Measurements from ENCODE around the gene TXNRD3.

- TF ChIP-seq RFX5 (IDR thresholded peaks at IDR 0.05; ENCODE audit: low read depth, low read length) = no peak
- no peak for TF ChIP-seq CTCF (conservative IDR thresholded peaks at IDR 0.05; ENCODE audit: low read depth, low read length)
- TF ChIP-seq CHD1 (IDR thresholded peaks at IDR 0.05; ENCODE audit: low read depth, low read length) = no peak
- no peak for TF ChIP-seq CEBPB (IDR thresholded peaks at IDR 0.05; ENCODE audit: low read depth, low read length)
- TF ChIP-seq MAZ (IDR thresholded peaks at IDR 0.05; ENCODE audit: borderline replicate concordance, low read depth, low read length) = no peak
- no peak for TF ChIP-seq MAFK (IDR thresholded peaks at IDR 0.05; ENCODE audit: low read depth, low read length)
- TF ChIP-seq FOS (IDR thresholded peaks at IDR 0.05; ENCODE audit: low read depth, low read length) = no peak
- no peak for TF ChIP-seq POLR2A (IDR thresholded peaks at IDR 0.05; ENCODE audit: low read depth, low read length)
- no peak for TF ChIP-seq RAD21 (IDR thresholded peaks at IDR 0.05; ENCODE audit: low read length)
Observed at GRCh38 chr3:126621171-126621570, 33.8 kb downstream of the TXNRD3 start.
